Fibroblast of lung (primary cell): ENCODE measurements around the gene RPS21. TPM values are rescaled to one million over a fixed set of nuclear protein-coding genes. Genes with fewer than 3 reads are reported as not detected.

Experiments used
- DNase-seq, 2 donors: peaks; one replicate each; pipeline versions ENCODE4 v3.0.0 to v3.0.0-alpha.2; 2010; ENCODE audit warnings: low read depth in 2 of 2
- H2AFZ ChIP-seq: 2 replicates; pipeline ENCODE4 v1.5.1; 2012; ENCODE audit warnings: low read length, control low read depth, inconsistent platforms
- H3K27ac ChIP-seq: 2 replicates; pipeline ENCODE4 v1.5.1; 2011; ENCODE audit warnings: low read length, control low read depth; ENCODE audit not compliant: insufficient read depth
- H3K27me3 ChIP-seq: 2 replicates; pipeline ENCODE4 v1.5.1; 2011; ENCODE audit warnings: mild to moderate bottlenecking, low read length; ENCODE audit not compliant: control insufficient read depth, insufficient read depth
- H3K36me3 ChIP-seq: 2 replicates; pipeline ENCODE4 v1.5.1; 2011; ENCODE audit warnings: low read length; ENCODE audit not compliant: control insufficient read depth, insufficient read depth
- H3K4me1 ChIP-seq: 2 replicates; pipeline ENCODE4 v1.5.1; 2011; ENCODE audit warnings: low read length; ENCODE audit not compliant: control insufficient read depth, insufficient read depth; ENCODE audit errors: extremely low read depth
- H3K4me2 ChIP-seq: 2 replicates; pipeline ENCODE4 v1.5.1; 2011; ENCODE audit warnings: low read length, control low read depth; ENCODE audit not compliant: insufficient read depth; ENCODE audit errors: extremely low read depth
- H3K4me3 ChIP-seq, 4 experiments: fragments of 200-600 bp in 1 of 4; sonication (generic) in 1 of 4; replicated peaks in 1 of 4; 2 replicates each; pipeline ENCODE4 v1.5.1; 2011 to 2016; ENCODE audit warnings: low read length in 4 of 4, low read depth in 3 of 4, mild to moderate bottlenecking in 3 of 4, control low read depth in 2 of 4, inconsistent platforms in 1 of 4, mixed read lengths in 1 of 4; ENCODE audit not compliant: insufficient read depth in 1 of 4; ENCODE audit errors: control extremely low read depth in 1 of 4
- H3K79me2 ChIP-seq: 2 replicates; pipeline ENCODE4 v1.5.1; 2012; ENCODE audit warnings: mild to moderate bottlenecking, low read length, inconsistent platforms; ENCODE audit not compliant: control insufficient read depth, insufficient read depth
- H3K9ac ChIP-seq: 2 replicates; pipeline ENCODE4 v1.5.1; 2011; ENCODE audit warnings: mild to moderate bottlenecking, low read length, control low read depth; ENCODE audit not compliant: insufficient read depth
- H3K9me3 ChIP-seq: 2 replicates; pipeline ENCODE4 v1.5.1; 2012; ENCODE audit warnings: low read depth, low read length; ENCODE audit not compliant: control insufficient read depth, insufficient read depth
- H4K20me1 ChIP-seq: 2 replicates; pipeline ENCODE4 v1.5.1; 2011; ENCODE audit warnings: low read length; ENCODE audit not compliant: control insufficient read depth, insufficient read depth; ENCODE audit errors: extremely low read depth
- EZH2 ChIP-seq: IDR thresholded peaks from 2 replicates; pipeline ENCODE4 v1.5.1; 2012; ENCODE audit warnings: low read length, control low read depth, mild to moderate bottlenecking; ENCODE audit errors: missing control alignments
- polyA plus RNA-seq, 2 donors: library from polyadenylated mRNA; depleted of rRNA in 1 of 2; stranded (reverse) in 1 of 2; unstranded in 1 of 2; fragments of >200 nt; gene quantifications; 2 replicates each; pipeline ENCODE4 v1.2.1, GENCODE V29; 2011 to 2012; ENCODE audit warnings: missing spikeins in 1 of 2
- total RNA-seq: library from RNA; depleted of rRNA; stranded (reverse); fragments of >200 nt; gene quantifications from 2 replicates; pipeline ENCODE4 v1.2.1, GENCODE V29; 2014
- TF ChIP-seq, protein P1 (sequence below), 2 donors: IDR thresholded peaks in 1 of 2; conservative IDR thresholded peaks in 1 of 2; 1 replicate in 1 of 2; 2 replicates in 1 of 2; pipeline ENCODE4 v1.5.1; 2011 to 2012; ENCODE audit warnings: low read length in 2 of 2, control low read depth in 1 of 2, inconsistent platforms in 1 of 2, low read depth in 1 of 2, mild to moderate bottlenecking in 1 of 2

The RPS21 gene
- total and polyA plus RNA-seq, 2 donors (not counting 1 experiment from before 2014, with no cell fraction given), result 867 to 2,081 TPM

DNA sequence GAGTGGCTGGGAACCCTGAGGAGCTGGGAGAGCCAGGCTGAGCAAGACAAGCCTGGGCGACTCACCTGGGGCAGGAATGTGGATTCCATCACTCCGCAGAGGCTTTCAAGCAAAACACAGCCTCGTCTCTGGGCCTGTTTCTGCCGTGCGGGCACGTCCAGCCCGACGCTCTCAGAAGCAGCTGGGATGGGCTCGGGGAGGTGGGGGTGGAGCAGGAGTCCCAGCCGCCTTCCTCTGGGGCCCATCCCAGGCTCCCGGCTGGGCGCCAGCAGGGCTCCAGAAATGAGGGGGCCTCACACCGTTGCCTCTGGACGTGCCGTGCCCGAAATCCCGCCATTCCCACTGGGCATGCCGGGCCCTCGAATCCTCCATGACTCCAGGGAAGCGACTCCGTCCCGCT is 8.7 kb upstream of the RPS21 start:
- Histone ChIP-seq H3K9ac (no peak overlapping the region), H3K4me2 (no peak overlapping the region), H3K79me2 (no peaks in the 10 kb centered on the region), H3K36me3 (peaks cover 9% of the 10 kb centered on the region), H2AFZ (no peak overlapping the region), H3K27ac (no peak overlapping the region), H3K4me1 (peaks cover 29% of the 10 kb centered on the region), H4K20me1 (no peaks in the 10 kb centered on the region), H3K9me3 (no peaks in the 10 kb centered on the region), H3K4me3 (no peak overlapping the region), H3K27me3 (no peaks in the 10 kb centered on the region)
- DNase-seq, result peak in 1 of 2 donors; percentile 25
- TF ChIP-seq EZH2, result no peak
- TF ChIP-seq, protein P1, sequence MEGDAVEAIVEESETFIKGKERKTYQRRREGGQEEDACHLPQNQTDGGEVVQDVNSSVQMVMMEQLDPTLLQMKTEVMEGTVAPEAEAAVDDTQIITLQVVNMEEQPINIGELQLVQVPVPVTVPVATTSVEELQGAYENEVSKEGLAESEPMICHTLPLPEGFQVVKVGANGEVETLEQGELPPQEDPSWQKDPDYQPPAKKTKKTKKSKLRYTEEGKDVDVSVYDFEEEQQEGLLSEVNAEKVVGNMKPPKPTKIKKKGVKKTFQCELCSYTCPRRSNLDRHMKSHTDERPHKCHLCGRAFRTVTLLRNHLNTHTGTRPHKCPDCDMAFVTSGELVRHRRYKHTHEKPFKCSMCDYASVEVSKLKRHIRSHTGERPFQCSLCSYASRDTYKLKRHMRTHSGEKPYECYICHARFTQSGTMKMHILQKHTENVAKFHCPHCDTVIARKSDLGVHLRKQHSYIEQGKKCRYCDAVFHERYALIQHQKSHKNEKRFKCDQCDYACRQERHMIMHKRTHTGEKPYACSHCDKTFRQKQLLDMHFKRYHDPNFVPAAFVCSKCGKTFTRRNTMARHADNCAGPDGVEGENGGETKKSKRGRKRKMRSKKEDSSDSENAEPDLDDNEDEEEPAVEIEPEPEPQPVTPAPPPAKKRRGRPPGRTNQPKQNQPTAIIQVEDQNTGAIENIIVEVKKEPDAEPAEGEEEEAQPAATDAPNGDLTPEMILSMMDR (conservative IDR thresholded peaks at IDR 0.05 in 1 of 2, IDR thresholded peaks at IDR 0.05 in 1 of 2; ENCODE audit: low read depth in 1 of 2, low read length in 2 of 2), result no peak

DNA sequence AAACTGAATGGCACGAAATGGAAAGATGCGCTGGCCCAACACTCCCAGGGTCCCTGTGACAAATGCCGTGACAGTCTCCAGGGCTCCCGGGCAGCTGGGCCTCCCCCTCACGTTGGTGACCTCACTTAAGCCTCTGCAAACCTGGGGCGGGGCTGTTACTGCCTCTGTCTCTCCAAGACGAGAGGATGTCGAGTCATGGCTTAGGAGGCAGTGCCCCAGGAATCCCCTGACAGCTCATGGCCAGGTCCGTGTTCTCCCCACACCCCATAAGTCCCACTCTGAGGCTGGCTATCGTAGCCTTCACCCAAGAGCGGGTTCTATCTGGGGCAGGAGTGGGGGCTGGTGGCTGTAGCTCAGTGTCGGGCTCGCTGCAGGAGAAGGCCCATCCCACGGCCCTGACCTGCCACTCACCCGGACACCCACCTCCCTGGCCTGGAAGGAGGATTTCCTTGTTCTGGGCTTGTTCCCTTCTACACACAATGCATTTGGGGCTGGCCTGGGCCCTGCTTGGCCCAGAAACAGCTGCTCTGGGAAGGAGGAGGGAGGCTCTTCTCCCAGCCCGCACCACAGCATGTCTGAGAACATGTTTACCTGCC is 5.6 kb upstream of the RPS21 start:
- peak in 1 of 2 donors; percentile 75 for DNase-seq
- H3K27me3 ChIP-seq, result no peaks in the 10 kb centered on the region
- no peak overlapping the region for H3K9ac ChIP-seq
- no peaks in the 10 kb centered on the region for H3K9me3 ChIP-seq
- peaks cover 10% of the 10 kb centered on the region for H3K36me3 ChIP-seq
- no peak overlapping the region for H3K4me3 ChIP-seq
- H4K20me1 ChIP-seq, result no peaks in the 10 kb centered on the region
- H2AFZ ChIP-seq, result no peak overlapping the region
- no peak overlapping the region for H3K4me2 ChIP-seq
- peaks cover 19% of the 10 kb centered on the region for H3K79me2 ChIP-seq
- TF ChIP-seq, protein P1 (conservative IDR thresholded peaks at IDR 0.05 in 1 of 2, IDR thresholded peaks at IDR 0.05 in 1 of 2; ENCODE audit: low read depth in 1 of 2, low read length in 2 of 2), result no peak
- no peak for TF ChIP-seq EZH2
- H3K4me1 ChIP-seq, result peaks cover 14% of the 10 kb centered on the region
- H3K27ac ChIP-seq, result peak overlapping the region; percentile 68

DNA sequence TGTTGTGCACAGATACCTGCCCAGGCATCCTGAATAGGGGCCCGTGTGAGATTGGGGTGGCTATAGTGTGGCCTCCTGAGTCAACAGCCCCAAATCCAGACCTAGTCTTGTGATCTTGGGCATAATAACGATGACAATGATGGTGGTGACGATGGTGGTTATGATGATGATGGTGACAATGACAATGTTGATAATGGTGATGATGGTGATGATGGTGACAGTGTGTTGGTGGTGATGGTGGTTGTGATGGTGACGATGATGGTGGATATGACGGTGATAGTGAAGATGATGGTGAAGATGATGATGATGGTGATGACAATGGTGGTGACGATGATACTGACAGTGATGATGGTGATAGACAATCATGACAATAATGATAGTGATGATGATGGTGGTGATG is 5.1 kb upstream of the RPS21 start:
- TF ChIP-seq, protein P1 (conservative IDR thresholded peaks at IDR 0.05 in 1 of 2, IDR thresholded peaks at IDR 0.05 in 1 of 2; ENCODE audit: low read depth in 1 of 2, low read length in 2 of 2), result no peak
- TF ChIP-seq EZH2, result no peak
- Histone ChIP-seq H3K27ac (peak overlapping the region; percentile 33), H3K36me3 (peaks cover 10% of the 10 kb centered on the region), H3K79me2 (peaks cover 24% of the 10 kb centered on the region), H3K9me3 (no peaks in the 10 kb centered on the region), H3K9ac (no peak overlapping the region), H4K20me1 (no peaks in the 10 kb centered on the region), H3K27me3 (no peaks in the 10 kb centered on the region), H3K4me1 (peaks cover 10% of the 10 kb centered on the region), H3K4me3 (no peak overlapping the region), H2AFZ (no peak overlapping the region), H3K4me2 (no peak overlapping the region)
- DNase-seq, result no peak
